GM19452 (cell line): ENCODE data around the gene GGTA1.
A peak's percentile ranks its signal among the peaks of the same experiment; 100 is the strongest.

Experiments
- ATAC-seq: cut with Tn5 transposase; IDR thresholded peaks from one replicate; pipeline ENCODE4 v1.9.1; 2021; ENCODE audit not compliant: unreplicated experiment

The GGTA1 gene

DNA sequence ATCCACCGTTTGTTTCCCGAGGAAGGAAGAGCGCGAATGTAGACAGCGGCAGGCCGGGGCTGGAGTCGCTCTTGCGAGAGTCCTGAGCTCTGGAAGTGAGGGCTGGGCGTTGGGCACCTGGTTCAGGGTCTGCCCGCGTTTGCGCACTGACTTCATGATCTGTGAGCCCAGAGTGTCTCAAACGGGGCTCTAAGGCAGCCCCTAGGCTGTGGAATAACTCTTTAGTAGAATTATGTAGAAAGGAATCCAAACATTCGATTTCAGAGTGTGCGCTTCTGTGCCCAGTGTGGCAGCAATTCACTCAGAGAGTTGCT, 478 bp upstream of the GGTA1 start:
- ATAC-seq, result no peak

DNA sequence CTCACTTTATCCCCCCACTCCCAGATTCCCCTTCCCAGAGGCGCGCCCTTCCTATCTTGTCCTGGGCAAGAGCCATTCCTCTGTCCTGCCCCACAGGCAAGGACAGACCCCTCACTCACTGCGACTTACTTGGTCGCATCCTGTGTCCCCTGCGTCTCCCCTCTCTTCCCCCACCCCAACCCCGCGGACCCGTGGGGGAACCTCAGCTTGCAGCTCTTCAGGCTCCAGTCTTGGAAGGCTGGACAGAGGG, 542 bp downstream of the GGTA1 start:
- no peak for ATAC-seq

DNA sequence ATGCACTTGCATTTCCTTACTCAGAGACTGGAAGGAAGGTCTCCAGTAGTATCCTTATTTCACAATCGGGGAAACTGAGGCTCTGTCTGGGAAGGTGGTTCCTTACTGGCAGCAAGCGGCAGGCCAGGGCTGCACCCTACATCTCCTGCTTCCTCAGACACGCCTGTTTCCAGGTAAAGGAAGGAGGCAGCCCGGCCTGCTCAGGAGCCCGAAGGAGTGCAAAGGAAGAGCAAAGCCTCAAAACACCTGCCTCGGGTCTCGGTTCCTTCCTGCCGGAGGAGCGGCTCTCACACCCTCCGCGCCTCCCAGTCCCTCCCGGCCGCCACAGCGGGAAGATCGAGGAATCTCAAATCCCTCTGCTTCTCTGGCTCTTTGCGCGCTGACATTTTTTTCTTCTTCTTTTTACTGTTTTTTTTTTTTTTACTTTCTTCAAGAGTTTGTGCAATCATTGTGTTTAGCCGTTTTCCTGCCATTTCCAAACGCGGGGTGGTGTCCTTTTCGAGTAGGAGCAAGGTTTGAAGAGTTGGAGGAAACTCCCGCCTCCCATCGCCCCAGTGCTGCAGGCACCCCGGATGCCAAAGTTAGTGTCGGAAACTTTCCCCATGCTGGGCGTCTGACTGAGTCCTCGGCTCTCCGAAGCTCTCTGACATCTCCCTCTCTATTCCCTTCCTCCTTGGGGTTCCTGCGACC, 1.0 kb downstream of the GGTA1 start:
- ATAC-seq, result peak; percentile 12

- peak; percentile 78 for ATAC-seq
Measured at GRCh38 chr9:121498150-121498486, 1.5 kb downstream of the GGTA1 start.

GRCh38 chr9:121495976-121496375, 3.7 kb downstream of the GGTA1 start:
- ATAC-seq, result no peak

- ATAC-seq, result no peak
Measured at GRCh38 chr9:121494192-121494591, 5.5 kb downstream of the GGTA1 start.

GRCh38 chr9:121491111-121491510, 8.5 kb downstream of the GGTA1 start:
- no peak for ATAC-seq

GRCh38 chr9:121489344-121489743, 10.3 kb downstream of the GGTA1 start:
- no peak for ATAC-seq

DNA sequence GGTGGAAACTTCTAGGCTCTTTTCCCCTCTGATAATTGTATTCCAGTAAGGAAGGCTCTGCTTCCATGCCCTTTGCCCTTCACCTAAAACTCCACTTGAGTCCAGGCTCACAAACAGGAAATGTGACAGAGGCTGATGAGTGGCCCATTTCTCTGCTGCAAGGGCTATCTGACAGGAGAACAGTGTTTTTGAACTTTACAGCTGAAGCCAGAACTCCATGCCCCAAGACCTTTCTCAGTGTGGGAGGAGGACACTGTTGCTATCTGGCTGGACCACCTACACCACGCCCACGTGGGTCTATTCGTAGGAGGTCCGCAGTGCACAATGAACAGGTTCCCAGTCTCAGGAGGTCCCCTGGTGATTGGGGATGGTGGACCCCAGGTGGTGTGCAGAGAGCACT, 13.6 kb downstream of the GGTA1 start:
- ATAC-seq, result no peak

DNA sequence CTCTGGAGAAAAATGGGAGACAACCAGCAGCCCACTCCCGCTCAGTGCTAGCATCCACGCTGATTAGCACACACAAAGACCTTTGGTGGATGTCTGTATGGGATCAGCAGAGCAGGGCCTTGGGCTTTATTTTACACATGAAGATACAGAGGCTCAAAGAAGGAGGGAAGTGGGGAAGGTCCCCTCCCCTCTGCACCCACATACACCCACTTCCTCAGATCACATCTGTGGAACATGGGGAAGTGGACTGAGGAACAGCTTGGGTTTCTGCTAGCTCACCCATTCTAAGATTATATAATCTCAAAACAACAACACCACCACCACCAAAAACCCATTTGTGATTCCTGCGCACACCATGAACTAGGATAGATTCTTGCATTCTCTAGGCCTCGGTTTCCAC, 14.0 kb downstream of the GGTA1 start:
- ATAC-seq, result no peak

GRCh38 chr9:121484651-121485446, 14.8 kb downstream of the GGTA1 start:
- no peak for ATAC-seq

DNA sequence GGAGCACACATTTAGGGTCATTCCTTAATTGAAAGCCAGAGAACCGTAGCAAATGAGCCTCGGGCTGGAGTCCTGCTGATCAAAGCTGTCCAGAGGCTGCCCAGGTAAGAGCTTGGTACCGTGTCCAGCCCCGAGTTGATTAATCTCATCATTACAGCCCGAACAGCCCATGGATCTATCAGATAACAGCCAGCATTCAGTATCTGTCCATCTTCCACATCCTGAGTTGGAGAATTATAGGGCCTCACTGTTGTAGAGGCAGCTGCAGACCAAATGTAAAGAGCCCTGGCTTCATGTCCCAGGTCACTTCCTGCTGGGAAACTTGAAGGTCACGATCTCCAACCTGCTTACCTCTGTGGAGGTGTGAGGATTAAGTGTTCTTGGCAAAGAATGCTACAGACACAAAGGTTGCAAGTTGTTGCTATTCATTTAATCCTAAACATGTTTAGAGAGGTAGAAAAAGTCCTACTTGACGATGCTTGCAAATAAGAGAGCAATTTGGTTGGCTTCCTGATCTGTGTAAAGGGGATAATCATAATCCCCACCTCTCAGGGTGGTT, 16.1 kb downstream of the GGTA1 start:
- ATAC-seq, result no peak

DNA sequence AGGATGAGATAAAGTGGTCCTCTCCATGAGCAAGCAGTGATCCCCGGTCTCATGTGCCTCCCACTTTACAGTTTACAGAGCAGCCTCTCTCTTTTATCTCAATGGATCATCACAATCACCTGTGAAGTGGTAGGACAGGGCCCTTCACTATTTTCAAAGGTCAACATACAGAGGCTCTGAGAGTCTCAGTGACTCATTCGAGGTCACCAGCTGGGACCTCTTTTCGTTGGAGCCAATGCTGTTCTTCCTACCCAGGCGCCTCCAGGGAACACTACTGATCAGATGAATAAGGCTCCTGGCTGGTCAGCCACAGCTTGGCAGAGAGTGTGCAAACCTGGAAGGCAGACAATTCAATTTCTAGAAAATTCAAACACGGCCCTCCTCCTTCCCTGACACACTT, 16.6 kb downstream of the GGTA1 start:
- ATAC-seq, result no peak

GRCh38 chr9:121478816-121479676, 20.6 kb downstream of the GGTA1 start:
- ATAC-seq, result no peak

DNA sequence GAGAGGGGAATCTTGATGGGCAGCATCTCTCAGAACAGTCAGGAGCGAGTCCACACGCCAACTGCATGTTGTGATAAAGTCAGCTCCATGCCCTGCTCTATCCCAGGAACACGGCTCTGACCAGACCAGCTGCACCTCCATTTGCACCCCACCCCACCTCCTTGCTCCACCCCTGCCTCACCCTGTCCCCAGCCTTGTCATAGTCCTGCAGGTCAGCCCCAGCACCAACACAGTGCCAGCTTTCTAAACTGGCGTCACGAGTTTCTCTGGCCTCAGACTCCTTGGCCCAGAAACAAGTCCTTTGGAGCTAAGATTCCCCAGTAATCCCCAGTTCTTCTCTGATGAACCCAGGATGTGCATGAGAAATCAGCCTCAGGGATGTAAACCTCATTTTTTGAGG, 23.5 kb downstream of the GGTA1 start:
- ATAC-seq, result no peak

- ATAC-seq, result no peak
Measured at GRCh38 chr9:121474231-121474947, 25.3 kb downstream of the GGTA1 start.

- ATAC-seq, result no peak
Measured at GRCh38 chr9:121473229-121473628, 26.4 kb downstream of the GGTA1 start.

DNA sequence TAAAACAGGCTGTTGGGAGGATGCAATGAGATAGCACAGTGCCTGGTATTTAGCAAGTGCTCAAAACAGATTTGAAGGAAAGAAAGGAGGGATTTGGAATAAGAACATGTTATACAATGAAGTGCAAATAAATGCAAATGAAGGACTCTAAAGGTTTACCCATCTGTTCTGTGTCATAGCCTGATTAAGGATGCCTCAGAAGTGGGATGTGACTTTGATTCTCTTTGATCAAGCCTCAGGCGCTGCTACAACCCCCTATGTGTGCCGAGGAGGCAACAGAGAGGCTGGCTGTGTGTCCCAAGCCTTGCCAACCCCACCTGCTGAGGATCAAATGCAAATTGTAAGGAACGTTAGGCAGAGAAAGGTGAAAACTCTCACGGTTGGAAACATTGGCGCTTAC, 27.2 kb downstream of the GGTA1 start:
- no peak for ATAC-seq

DNA sequence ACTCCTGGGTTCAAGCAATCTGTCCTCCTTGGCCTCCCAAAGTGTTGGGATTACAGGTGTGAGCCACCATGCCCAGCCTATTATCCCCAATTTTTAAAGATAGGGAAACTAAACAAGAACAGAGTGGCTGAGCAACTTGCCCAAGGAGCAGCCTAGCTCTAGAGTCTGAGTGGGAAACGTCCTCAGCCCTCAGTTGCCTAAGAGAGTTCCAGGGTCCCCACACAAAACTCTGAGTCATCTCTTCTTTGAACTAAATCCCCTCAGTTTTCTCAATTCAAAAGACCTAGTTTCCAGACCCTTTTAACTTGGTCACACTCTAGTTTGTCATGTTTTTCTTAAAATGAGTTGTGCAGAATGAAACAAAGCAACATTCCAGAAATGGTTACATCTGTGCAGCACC, 33.5 kb downstream of the GGTA1 start:
- ATAC-seq, result no peak

- no peak for ATAC-seq
Measured at GRCh38 chr9:121464968-121465367, 34.7 kb downstream of the GGTA1 start.
